Stimulated activated CD4-positive, alpha-beta T cell treated with anti-CD3 and anti-CD28 coated beads, Interleukin-4, amount 100 ng/mL, for 4 hours (primary cell): Measurements from ENCODE around the gene MBOAT2.
A peak's percentile ranks its signal among the peaks of the same experiment; 100 is the strongest.

ENCODE experiments used
- DNase-seq, 2 experiments: peaks; one replicate each; pipeline ENCODE4 v3.0.0-alpha.2; 2020

Gene MBOAT2

GRCh38 chr2:8805278-8806210 lies 197.9 kb downstream of the MBOAT2 start:
- no peak for DNase-seq

DNA sequence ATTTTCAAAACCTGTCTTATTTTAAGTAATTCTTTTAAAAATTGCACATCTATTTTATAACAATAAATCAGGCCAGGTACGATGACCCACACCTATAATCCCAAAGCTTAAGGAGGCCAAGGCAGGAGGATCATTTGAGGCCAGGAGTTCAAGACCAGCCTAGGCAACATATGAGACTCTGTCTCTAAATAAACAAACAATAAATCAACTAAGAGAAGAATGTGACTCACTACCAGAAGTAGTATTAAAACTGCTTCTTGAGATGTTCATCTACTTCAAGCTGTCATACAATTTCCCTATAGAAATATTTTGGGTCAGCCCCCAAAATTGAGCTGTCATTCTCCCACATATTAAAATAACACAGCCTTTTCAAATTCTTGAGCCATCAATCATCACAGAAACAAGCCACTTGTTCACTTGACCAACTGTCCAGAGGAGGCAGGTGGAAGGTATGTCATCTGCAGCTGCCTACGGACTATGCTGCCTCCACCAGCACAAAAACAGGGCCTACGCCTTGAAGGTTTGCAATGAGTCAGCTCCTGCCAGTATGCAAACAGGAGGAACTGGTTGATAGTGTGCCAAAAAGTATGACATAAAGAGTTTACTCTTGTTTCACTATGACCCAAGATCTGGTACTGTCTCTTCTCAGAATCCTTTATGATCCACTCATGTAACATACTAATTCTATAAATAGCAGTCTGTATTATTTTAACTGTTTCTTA lies 199.7 kb downstream of the MBOAT2 start:
- peak in 1 of 2 experiments; percentile 19 for DNase-seq

DNA sequence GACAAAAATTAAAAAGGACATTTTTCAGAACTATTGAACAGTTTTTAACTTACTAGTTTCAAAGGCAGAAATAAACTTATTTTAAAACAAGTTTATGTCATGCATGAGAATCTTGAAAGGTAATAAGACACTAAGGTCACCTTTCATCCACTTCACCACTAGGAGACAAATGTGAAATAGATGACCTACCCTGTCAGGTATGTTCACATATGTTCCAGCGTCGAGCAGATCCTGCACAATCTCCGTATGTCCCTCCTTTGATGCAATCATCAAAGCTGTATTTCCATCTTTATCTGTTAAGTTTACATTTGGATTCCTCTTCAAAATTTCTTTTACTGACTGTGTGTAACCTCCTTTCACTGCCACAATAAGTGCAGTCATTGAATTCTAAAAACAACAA lies 200.7 kb downstream of the MBOAT2 start:
- DNase-seq, result no peak
